ENCODE results near the gene TMEM219. TPM values are rescaled to one million over a fixed set of nuclear protein-coding genes. Genes with fewer than 3 reads are reported as not detected.
A peak's percentile ranks its signal among the peaks of the same experiment; 100 is the strongest.

Gene TMEM219
- total and polyA plus RNA-seq, 2 donors (not counting 1 experiment from before 2014, with no cell fraction given), result 79.4 to 100 TPM

- Histone ChIP-seq H2AFZ (ENCODE audit: low read length) (no peak overlapping the region), H3K36me3 (ENCODE audit: control insufficient read depth, insufficient read depth, low read length) (peaks cover 14% of the 10 kb centered on the region), H3K27me3 (ENCODE audit: control insufficient read depth, insufficient read depth, low read length) (no peaks in the 10 kb centered on the region), H3K9ac (ENCODE audit: insufficient read depth, low read length) (no peak overlapping the region), H3K4me2 (ENCODE audit: extremely low read depth, insufficient read depth, low read length) (no peak overlapping the region), H3K27ac (ENCODE audit: insufficient read depth, low read length) (no peak overlapping the region), H3K4me1 (ENCODE audit: control insufficient read depth, extremely low read depth, insufficient read depth, low read length) (peaks cover 14% of the 10 kb centered on the region), H3K79me2 (ENCODE audit: control insufficient read depth, insufficient read depth, low read length) (peaks cover 6% of the 10 kb centered on the region), H3K9me3 (ENCODE audit: control insufficient read depth, insufficient read depth, low read depth, low read length) (no peaks in the 10 kb centered on the region), H4K20me1 (ENCODE audit: control insufficient read depth, extremely low read depth, insufficient read depth, low read length) (no peaks in the 10 kb centered on the region), H3K4me3 (replicated peaks in 1 of 4; ENCODE audit: control extremely low read depth in 1 of 4, insufficient read depth in 1 of 4, low read depth in 3 of 4, low read length in 4 of 4) (no peak overlapping the region)
- no peak for DNase-seq (ENCODE audit: low read depth in 2 of 2)
- TF ChIP-seq CTCF (conservative IDR thresholded peaks at IDR 0.05 in 1 of 2, IDR thresholded peaks at IDR 0.05 in 1 of 2; ENCODE audit: low read depth in 1 of 2, low read length in 2 of 2) (no peak), EZH2 (IDR thresholded peaks at IDR 0.05; ENCODE audit: low read length, missing control alignments) (no peak)
These were observed 31.5 kb downstream of the TMEM219 start for GRCh38 chr16:29993191-29993902.

DNA sequence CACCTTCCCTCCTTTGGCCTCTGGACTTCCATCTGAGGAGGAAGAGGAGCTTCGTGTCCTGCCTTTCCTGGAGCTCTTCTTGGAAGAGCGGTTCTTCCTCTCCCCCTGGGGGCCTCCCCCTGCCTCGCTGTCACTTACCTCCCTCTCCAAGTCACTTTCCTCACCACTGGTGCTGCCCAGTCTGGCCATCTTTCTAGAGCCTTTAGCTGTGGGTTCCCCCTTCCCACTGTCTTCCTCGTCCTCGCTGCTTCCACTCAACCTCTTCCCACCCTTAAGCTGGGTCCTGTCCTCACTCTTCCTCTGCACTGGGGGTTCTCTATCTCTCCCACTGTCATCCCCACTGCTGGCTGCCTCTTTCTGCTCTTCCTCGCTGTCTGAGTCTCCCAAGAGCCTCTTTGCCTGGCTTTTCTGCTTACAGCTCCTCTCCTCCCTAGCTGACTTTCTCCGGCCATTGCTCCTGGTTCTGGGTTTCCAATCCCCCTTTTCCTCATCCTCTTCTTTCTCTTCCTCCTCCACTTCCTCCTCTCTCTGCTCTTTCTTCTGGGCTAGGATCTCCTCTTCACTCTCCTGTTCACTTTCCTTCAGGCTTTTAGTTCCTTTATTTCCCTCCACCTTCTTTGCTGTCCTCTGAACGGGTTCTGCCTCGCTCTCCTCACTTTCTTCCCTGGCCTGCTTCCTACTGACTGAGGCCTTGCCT, 32.2 kb downstream of the TMEM219 start:
- peak overlapping the region; percentile 93 for H3K4me2 ChIP-seq (ENCODE audit: extremely low read depth, insufficient read depth, low read length)

More for the DNA sequence above, 32.2 kb downstream of the TMEM219 start:
- Histone ChIP-seq H3K9me3 (ENCODE audit: control insufficient read depth, insufficient read depth, low read depth, low read length) (no peaks in the 10 kb centered on the region), H3K4me1 (ENCODE audit: control insufficient read depth, extremely low read depth, insufficient read depth, low read length) (peaks cover 14% of the 10 kb centered on the region), H3K27ac (ENCODE audit: insufficient read depth, low read length) (peak overlapping the region; percentile 97), H2AFZ (ENCODE audit: low read length) (no peak overlapping the region), H3K4me3 (replicated peaks in 1 of 4; ENCODE audit: control extremely low read depth in 1 of 4, insufficient read depth in 1 of 4, low read depth in 3 of 4, low read length in 4 of 4) (peak overlapping the region in 1 of 4 experiments; percentile 96), H4K20me1 (ENCODE audit: control insufficient read depth, extremely low read depth, insufficient read depth, low read length) (no peaks in the 10 kb centered on the region), H3K27me3 (ENCODE audit: control insufficient read depth, insufficient read depth, low read length) (no peaks in the 10 kb centered on the region), H3K79me2 (ENCODE audit: control insufficient read depth, insufficient read depth, low read length) (peaks cover 6% of the 10 kb centered on the region), H3K36me3 (ENCODE audit: control insufficient read depth, insufficient read depth, low read length) (peaks cover 14% of the 10 kb centered on the region), H3K9ac (ENCODE audit: insufficient read depth, low read length) (no peak overlapping the region)
- DNase-seq (ENCODE audit: low read depth in 2 of 2), result no peak
- TF ChIP-seq CTCF (conservative IDR thresholded peaks at IDR 0.05 in 1 of 2, IDR thresholded peaks at IDR 0.05 in 1 of 2; ENCODE audit: low read depth in 1 of 2, low read length in 2 of 2), result no peak
- TF ChIP-seq EZH2 (IDR thresholded peaks at IDR 0.05; ENCODE audit: low read length, missing control alignments), result no peak
